D721Med (cell line): ENCODE measurements around the gene ZFYVE9.

ENCODE experiments used
- DNase-seq: peaks from one replicate; pipeline ENCODE4 v3.0.0; 2011; ENCODE audit warnings: low spot score; ENCODE audit not compliant: insufficient read length
- FAIRE-seq: peaks from 2 replicates; lab custom pipeline; 2011; peaks lifted over from hg19 to GRCh38; lab: Jason Lieb, UNC
- TF ChIP-seq, protein P1 (sequence below): IDR thresholded peaks from 2 replicates; pipeline ENCODE4 v1.5.1; 2012; ENCODE audit warnings: mild to moderate bottlenecking, control low read depth; ENCODE audit not compliant: insufficient read depth; ENCODE audit errors: missing control alignments

The ZFYVE9 gene

DNA sequence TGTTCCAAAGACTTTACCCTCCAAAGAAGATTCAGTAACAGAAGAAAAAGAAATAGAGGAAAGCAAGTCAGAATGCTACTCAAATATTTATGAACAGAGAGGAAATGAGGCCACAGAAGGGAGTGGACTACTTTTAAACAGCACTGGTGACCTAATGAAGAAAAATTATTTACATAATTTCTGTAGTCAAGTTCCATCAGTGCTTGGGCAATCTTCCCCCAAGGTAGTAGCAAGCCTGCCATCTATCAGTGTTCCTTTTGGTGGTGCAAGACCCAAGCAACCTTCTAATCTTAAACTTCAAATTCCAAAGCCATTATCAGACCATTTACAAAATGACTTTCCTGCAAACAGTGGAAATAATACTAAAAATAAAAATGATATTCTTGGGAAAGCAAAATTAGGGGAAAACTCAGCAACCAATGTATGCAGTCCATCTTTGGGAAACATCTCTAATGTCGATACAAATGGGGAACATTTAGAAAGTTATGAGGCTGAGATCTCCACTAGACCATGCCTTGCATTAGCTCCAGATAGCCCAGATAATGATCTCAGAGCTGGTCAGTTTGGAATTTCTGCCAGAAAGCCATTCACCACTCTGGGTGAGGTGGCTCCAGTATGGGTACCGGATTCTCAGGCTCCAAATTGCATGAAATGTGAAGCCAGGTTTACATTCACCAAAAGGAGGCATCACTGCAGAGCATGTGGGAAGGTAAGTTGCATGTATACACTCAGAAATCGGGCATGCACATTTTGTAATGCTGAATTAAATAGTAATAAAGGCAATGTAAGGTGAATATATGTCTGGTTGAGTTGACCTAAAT, 97.2 kb downstream of the ZFYVE9 start:
- FAIRE-seq (no peak), DNase-seq (no peak)

DNA sequence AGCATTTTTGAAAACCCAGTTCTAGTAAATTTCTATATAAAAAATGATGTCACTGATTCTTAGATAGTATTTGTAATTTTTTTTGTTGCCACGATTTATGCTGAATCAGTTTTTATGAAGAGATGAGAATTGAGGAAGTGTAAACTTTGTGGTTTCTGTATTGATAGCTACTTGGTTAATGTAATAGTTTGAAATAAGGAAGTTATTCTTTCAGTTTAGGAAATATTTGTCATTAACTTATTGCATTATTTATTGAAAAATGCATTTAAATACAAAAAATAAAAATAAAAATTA, 97.8 kb downstream of the ZFYVE9 start:
- no peak for FAIRE-seq
- no peak for DNase-seq
- TF ChIP-seq, protein P1, sequence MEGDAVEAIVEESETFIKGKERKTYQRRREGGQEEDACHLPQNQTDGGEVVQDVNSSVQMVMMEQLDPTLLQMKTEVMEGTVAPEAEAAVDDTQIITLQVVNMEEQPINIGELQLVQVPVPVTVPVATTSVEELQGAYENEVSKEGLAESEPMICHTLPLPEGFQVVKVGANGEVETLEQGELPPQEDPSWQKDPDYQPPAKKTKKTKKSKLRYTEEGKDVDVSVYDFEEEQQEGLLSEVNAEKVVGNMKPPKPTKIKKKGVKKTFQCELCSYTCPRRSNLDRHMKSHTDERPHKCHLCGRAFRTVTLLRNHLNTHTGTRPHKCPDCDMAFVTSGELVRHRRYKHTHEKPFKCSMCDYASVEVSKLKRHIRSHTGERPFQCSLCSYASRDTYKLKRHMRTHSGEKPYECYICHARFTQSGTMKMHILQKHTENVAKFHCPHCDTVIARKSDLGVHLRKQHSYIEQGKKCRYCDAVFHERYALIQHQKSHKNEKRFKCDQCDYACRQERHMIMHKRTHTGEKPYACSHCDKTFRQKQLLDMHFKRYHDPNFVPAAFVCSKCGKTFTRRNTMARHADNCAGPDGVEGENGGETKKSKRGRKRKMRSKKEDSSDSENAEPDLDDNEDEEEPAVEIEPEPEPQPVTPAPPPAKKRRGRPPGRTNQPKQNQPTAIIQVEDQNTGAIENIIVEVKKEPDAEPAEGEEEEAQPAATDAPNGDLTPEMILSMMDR, result no peak

More for the DNA sequence above, 97.2 kb downstream of the ZFYVE9 start:
- TF ChIP-seq, protein P1, result no peak

DNA sequence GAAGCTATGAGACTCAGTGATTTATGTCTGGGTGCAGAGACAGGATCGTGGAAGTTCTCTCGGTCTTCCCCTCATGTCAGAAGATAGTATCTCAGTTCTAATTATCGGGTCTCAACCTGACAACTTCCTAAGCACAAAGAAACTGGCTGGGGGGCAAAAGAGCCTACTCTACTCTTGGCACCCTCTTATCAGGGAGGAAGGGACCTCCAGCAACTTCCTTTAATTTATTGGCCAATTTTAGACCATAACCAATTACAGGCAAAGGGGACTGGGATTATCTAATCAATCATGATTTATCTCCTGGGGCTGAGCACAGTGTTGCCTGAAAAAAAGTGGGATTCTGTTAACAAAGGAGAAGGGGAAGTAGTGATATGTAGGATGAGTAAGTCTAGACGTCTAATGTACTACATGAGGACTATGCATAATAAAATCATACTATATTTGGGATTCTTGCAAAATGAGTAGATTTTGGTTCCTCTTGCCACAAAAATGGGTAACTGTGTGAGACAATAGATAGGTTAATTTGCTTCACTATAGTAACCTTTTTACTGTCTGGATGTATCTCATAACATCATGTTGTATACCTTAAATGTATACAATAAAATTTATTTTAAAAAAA, 98.8 kb downstream of the ZFYVE9 start:
- TF ChIP-seq, protein P1, result no peak
- FAIRE-seq (no peak), DNase-seq (no peak)

DNA sequence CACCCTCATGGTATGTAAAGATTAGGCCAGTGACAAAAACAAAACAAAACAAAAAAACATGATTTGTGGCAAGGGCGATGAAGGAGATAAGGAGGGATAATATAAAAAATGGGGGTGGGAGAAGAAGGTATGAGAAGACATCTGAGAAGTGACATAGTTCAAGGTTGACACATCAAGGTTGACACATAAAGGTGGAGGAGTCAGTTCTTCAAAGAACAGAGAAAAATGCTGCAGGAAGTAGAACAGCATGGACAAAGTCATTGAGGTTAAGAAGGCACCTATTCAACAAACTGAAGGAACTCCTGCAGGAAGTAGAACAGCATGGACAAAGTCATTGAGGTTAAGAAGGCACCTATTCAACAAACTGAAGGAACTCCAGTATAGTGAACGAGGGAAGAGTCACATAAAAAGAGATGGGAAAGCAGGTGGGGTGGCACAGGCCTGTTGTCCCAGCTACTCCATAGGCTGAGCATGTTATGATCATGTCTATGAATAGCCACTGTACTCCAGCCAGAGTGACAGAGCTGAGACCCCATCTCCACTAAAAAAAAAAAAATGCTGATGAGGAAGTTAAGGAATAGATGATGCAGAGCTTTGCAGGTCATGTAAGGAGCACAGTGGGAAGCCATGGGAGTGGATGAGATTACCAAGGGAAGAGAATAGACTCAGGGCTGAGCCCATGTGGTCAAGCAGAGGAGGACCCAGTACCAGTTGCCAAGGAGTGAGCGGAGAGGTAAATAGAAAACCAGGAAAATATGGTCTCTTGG, 101.5 kb downstream of the ZFYVE9 start:
- no peak for FAIRE-seq
- TF ChIP-seq, protein P1, result no peak
- DNase-seq, result no peak

DNA sequence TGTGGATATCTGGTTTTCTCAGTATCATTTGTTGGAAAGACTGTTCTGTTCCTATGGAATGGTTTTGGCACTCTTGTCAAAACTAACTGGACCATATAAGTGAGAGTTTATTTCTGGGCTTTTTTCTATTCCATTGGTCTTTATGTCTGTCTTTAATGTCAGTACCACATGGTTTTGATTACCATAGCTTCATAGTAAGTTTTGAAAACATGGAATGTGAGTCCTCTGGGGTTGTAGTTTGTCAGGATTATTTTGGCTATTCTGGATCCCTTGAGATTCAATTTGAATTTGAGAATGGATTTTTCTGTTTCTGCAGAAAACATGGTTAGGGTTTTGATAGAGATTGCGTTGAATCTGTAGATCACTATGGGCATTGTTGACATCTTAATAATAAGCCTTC, 107.9 kb downstream of the ZFYVE9 start:
- DNase-seq (no peak), FAIRE-seq (no peak)
- TF ChIP-seq, protein P1, result no peak

DNA sequence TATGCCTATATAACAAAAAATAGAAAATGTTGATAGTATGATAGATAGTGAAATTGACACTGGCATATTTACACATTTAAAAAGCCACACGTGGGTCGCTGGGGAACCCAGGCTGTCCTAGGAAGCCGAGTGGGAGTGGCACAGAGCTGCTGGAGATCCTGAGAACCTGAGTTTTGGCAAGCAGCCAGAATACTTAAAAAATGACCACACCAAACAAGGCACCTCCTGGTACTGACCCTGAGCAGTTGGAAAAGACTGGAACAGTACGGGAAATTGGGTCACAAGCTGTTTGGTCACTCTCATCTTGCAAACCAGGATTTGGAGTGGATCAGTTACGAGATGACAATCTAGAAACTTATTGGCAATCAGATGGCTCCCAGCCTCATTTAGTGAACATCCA, 111.5 kb downstream of the ZFYVE9 start:
- DNase-seq, result no peak
- no peak for FAIRE-seq
- TF ChIP-seq, protein P1, result no peak
